Superior temporal gyrus (tissue), 1 donor: ENCODE data around the gene ITIH5.

Source experiments
- DNase-seq: peaks from one replicate; pipeline ENCODE4 v3.0.0-alpha.2; 2016; ENCODE audit errors: extremely low spot score

The ITIH5 gene

GRCh38 chr10:7547206-7547605 lies 119.6 kb downstream of the ITIH5 start:
- no peak for DNase-seq

DNA sequence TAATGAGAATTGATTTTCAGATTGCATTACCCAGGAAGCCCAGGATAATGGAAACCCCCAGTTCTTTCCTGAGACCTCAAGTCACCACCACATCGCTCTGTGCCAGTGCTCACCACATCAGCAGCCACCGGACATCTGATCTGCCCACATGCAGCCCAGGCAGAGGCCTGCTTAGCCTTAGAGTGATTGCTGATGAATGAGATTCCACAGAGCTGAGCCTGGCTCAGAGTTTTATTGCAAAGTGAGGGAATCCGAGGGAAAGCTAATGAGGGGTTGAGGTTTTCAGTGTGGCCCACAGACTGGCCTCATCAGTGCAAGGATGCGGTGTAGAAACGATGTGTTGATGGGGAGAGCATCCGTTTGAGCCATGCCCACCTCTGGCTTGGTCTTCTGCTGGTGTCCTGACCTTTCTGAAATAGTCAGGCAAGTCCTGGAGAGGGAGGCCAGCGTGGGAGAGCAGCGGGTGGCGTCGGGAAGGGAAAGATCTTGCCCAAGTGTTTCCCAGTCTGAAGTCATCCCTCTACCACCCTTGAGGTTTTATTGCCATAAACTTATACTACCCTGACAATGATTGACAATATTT lies 120.3 kb downstream of the ITIH5 start:
- DNase-seq = no peak

- DNase-seq = no peak
Measured at GRCh38 chr10:7545792-7546191, 121.0 kb downstream of the ITIH5 start.

- no peak for DNase-seq
Measured at GRCh38 chr10:7545261-7545660, 121.5 kb downstream of the ITIH5 start.

DNA sequence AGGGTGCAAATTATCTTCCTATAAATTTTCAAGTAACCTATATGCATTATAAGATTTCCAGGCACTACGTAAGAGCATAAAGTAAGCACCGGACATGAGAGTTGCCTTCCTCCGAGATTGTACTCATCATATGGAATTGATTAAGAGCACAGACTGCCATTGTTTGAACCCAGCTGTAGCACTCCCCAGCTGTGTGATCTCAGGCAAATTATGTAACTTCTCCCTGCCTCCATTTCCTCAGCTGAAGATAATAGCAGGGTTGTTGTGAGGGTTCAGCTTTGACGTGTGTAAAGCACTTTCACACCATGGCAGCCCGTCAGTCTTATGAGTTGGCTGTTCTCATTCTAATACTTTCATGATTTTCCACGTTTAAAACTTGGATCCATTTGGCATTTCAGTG lies 122.6 kb downstream of the ITIH5 start:
- DNase-seq = peak; percentile 74

DNA sequence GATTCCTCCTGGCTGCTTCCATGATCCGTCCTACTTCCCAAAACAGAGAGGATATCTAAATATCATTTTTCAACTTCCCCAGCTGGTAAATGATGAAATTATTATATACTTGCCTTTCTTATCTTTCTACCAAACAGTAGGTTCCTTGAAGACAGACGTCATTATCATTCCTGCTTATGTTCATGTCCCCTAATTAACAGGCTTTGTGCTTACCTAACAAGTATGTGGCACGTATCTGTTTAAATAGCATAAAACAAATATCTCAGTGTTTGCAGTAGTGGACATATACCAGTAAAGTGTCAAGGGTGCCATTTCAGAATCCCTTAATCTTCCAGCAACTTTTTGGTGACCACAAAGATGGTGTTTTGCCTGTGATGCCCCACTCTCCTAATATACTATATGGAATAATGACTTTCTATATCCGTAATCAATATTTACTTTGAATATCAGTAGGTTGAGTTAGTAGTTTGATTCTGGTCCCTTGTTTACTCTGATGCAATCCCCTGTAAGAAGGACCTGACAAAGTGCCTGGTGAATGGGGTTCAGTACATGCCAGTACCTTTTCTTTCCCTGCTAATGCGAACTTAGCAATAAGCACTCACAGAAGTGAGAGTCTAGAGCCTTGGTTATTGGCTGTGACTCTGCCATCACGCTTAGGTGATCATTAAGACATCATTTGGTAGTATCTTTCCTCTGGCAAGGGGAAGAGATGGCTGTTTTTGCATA lies 124.4 kb downstream of the ITIH5 start:
- DNase-seq = no peak

DNA sequence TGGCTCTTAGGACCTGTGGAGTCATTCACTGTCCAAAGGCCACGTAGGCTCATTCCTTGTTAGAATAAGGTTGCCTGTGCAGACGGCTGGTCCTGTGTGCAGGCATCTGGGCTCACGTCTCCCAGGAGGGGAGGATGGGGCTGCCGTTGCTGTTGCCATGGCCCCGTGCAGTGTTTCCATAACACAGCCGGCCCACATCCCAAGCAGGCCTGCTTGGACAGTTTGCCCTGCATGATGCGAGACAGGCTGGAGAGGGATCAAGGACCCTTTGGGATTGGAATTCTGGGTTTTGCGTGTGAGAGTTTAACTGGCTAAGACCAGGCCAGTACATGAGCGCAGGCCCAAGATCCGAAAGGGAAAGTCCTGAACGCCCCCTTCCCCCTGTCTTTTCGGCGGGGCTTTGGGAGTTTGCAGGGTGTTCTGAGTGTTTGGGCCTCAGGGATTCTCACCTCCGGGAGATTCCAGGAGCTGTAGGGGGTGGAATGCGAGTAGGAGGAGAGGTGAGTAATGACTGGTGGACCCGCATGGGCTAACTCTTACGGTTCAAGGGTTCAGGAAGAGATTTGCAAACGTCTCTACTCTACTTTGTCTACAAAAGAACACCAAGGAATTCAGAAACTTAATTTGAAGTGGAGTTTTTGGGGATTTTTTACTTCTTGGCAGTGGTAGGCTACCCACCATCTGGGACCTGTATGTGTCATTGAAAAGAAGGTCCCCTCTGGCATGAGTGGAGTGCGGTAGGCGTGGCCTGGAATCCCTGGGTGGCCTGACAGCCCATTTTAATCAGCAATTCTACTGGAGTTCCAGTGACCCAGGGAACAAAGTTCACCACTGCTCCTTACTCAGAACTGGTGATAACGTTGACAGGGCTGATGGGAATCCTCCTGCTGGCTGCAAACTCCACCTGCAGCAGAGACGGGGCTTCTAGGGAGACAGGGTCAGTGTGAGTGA lies 125.4 kb downstream of the ITIH5 start:
- DNase-seq = no peak

DNA sequence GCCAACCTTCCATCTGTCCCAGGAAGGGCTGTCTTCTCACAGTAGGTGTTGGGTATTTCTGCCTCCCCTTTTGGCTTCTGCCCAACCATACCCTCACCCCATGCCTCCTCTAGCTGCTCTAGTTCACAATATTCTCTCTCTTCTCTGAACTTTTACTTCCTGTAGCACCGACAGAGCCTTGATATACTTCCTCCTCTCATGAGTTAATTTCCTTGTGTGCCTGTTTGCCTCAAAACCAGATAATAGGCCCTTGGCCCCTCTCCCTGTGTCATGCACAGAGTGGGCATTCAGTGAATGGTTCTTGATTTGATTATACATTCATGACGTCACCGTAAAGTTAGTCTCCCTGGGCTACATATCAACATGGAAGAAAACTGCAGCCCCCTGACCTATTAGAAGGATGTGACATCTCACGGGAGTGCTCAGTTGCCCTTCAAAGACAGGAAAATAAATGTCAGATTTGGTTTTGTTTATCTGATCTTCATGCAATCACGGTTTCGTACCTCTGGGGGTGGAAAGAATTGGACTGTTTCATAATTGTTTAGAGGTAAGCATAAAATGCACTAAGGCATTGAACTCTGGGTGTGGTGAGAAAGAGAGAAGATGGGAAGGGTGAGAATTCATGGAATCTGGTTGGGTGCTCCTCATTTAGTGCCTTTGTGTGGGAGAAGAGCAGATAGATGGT lies 127.7 kb downstream of the ITIH5 start:
- DNase-seq = no peak

DNA sequence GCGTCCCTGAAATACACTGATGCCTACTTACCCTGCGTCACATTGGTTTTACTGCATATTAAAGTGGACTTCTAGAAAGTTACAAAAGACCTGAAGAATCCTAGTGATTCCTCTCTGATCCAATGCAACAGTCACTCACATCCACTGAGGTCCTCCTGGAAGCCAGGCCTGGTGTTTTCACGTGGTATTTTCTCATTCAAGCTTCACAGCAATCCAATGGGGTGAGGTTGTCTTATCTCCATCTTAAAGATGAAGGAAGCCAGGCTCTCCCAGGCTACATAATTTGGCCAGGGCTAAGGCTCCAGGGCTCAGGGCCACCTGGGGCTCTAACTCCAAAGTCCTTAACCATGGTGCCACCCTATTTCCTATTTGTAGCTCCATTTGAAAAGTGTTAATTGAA lies 129.6 kb downstream of the ITIH5 start:
- no peak for DNase-seq

- DNase-seq = no peak
Measured at GRCh38 chr10:7534480-7534852, 132.3 kb downstream of the ITIH5 start.

DNA sequence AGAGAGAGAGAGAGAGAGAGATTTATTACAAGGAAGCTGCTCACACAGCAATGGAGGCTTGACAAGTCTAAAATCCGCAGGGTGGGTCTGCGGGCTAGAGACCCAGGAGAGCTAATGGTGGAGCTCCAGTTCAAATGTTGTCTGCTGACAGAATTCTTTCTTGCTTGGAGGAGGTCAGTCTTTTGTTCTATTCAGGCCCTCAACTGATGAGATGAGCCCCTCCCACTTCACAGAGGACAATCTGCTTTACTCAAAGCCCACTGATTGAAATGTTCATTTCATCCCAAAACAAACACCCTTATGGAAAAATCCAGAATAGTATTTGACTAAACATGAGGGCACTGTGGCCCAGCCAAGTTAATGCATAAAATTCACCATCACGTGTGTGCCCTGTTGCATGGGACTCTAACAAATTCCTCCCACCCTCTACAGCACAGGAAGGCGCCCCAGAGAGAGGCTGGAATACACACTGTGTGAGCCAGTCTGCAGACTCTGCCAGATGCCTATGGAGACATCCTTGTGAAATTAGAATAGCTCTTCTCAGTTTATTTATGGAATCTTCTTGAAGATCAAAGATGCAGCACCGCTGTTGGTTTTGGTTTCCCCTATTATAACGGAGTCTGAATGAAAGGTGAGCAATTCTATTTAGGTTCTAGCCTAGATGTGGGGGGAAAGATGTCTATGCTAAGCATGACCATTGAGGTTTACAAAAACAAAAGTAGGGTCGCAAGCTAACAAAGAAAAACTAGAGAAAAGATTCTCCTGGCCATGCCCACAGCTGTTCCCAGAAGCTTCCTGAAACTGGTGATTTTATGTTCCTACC lies 132.9 kb downstream of the ITIH5 start:
- DNase-seq = no peak

DNA sequence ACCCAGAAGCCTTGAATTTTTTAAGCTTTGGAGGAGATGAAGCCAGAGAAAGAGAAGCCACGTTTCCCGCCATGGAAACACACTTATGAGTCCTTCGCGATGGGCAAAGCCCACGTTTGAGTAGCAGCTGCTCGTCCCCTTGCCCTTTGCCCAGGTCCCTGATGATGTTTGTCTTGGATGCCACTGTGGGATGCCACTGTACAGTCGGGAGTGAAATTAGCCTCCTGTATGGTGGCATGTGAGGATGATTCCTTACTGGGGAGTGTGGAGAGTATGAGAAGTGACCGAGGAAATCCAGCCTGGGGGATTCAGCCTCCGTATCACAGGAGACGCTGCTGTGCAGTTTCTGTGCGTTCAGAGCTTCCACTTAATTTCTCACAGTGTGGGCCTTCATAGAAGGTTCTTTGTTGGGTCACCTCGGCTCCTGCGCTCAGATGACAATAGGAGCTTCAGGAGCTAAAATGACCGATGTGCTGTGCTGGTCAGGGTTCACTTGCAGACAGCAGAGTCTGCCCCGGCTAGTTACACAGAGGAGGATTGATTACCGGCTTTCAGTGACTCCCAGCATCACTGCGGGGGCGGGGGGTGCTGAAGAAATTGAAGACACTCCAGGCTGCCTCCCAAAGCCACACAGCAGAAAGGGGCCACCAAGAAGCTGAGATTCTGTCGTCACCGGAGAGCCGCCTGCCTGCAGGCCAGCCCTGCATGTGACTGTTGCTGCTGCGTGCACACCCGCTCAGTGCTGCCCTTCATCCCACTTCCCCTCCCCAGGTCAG lies 133.9 kb downstream of the ITIH5 start:
- DNase-seq = no peak

- DNase-seq = peak; percentile 66
Measured at GRCh38 chr10:7529638-7530037, 137.1 kb downstream of the ITIH5 start.

GRCh38 chr10:7527468-7527867 lies 139.3 kb downstream of the ITIH5 start:
- DNase-seq = no peak

DNA sequence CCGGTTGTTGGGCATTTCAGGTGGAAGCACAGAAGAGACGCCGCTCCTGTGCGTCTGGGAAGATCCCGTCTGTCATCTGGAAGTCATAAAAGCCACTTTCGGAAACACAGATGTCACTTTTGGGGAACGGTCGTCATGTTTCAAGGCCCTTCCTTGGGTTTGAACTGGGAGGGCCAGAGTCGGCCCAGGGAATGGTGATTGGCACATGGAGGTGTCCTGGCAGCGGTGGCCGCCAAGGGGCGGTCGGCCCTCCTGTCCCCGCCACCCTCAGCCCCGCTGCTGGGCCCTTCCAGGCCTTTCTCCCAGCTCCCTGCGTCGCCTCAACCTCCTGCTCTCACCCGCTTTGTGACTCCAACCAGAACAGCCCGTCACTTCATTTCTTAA lies 140.8 kb downstream of the ITIH5 start:
- DNase-seq = no peak

GRCh38 chr10:7525314-7526016 lies 141.3 kb downstream of the ITIH5 start:
- peak; percentile 96 for DNase-seq

DNA sequence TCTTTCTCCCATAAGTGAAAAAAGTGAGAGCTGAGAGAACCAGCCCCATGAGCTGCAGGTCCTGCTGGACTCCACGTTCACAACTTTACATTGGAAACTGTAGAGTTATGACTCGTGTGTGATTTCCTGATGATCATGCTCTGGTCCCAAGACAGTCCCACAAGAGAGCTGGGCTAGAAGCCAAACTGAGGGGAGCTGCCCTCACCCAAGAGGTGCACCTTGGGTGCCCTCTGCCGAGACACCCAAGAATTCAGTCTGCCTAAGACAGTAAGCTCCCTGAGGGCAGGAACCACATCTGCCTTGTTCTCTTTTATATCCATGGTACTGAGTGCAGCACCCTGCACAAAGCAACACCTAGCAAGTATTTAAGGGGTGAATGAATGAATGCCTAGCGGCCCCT lies 143.1 kb downstream of the ITIH5 start:
- no peak for DNase-seq

GRCh38 chr10:7520507-7521485 lies 146.0 kb downstream of the ITIH5 start:
- no peak for DNase-seq

- no peak for DNase-seq
Measured at GRCh38 chr10:7519351-7519750, 147.4 kb downstream of the ITIH5 start.
